Stimulated activated CD4-positive, alpha-beta T cell treated with anti-CD3 and anti-CD28 coated beads, Interleukin-2, amount 100 ng/mL, for 4 hours (primary cell): ENCODE results near the gene TRAF1.
A peak's percentile ranks its signal among the peaks of the same experiment; 100 is the strongest.

Experiments
- DNase-seq: peaks from one replicate; pipeline ENCODE4 v3.0.0-alpha.2; 2020; ENCODE audit warnings: low read depth

Gene TRAF1

DNA sequence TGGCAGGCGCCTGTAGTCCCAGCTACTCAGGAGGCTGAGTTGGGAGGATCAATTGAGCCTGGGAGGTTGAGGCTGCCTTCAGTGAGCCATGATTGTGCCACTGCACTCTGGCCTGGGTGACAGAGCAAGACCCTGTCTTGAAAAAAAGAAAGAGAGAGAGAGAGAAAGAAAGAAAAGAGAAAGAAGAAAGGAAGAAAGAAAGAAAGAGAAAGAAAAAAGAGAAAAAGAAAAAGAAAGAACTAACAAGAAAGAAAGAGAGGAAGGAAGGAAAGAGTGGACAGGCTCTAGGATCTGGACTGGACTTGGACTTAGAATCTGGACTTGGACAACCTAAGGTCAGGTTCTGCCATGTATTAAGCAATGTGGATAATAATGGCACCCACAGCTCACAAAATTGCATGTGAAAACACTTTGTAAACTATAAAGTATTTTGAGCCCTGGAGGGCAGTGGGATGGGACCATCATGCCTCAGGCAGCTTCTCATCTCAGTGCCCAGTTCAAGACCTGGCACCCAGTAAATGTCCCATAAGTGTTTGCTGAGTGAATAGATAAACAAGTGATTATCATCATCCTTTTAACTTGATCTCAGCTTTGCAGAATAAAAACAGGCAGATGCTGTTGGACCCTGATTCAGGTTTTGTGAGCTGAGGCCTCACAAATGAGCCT lies 36.9 kb downstream of the TRAF1 start:
- DNase-seq, result no peak

DNA sequence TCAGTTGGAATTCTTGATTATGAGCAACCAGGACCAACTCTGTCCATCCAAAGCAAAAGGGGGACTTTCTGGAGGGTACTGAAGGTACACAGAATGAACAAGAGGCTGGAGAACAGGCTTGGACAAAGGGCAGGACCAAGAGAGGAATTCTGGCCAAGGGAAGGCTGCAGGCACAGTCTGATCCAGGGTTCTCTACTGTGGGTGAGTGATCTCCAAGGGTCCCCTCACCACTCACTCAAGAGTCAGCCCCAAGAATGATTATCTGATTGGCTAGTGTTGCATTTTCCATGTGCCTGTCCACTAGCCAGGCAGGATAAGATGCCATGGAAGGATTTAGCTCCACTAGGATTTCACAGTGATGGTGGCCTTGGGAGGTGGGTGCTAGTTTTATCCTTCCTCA lies 38.0 kb downstream of the TRAF1 start:
- no peak for DNase-seq

DNA sequence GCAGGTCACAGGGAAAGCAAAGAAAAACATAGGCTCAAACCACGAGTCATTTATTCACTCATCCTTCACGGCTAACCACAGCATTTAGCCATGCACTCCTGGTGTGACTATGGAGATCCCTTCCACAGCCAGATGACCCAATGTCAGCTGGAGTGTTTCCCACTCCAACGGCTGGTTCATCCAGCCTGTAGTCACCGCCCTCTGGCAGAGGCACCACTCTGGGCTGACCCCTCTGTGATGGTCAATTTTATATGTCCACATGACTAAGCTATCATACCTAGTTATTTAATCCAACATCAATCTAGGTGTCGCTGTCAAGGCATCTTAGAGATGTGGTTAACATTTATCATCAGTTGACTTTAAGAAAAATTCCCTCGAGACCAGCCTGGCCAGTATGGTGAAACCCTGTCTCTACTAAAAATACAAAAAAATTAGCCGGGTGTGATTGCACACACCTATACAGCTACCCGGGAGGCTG lies 40.1 kb downstream of the TRAF1 start:
- no peak for DNase-seq

DNA sequence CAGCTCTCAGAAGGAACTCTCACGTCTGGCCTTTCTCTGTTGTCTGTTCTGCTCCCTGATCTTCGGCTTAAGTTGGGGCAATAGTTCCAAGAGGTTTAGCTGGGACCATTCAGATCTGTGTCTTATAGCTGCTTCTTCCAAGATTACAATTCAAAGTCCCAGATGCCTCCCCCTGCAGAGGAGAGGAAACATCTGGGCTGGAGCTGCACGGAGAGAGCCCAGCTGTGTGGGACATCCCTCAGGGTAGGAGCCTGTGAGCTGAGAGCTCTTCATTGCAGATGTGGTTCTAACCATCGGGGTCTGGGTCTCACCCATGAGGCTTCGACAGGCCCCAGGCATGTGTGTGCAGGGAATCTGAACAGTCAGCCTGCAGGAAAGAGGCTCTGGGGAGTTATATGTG lies 40.6 kb downstream of the TRAF1 start:
- no peak for DNase-seq

DNA sequence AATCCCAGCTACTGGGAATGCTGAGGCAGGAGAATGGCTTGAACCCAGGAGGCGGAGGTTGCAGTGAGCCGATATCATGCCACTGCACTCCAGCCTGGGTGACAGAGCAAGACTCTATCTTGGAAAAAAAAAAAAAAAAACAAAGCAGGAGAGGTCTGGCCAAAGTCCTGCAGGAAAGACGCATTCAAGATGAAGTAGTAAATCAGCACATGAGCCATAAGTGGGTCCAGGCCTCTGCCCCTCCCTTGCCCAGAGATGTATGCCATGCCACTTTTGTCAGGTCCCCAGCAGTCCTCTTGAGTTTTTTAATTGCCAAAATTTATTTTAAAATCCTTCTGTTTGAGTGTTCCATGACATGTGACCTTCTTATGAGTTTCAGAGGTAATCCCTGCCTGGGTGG lies 41.1 kb downstream of the TRAF1 start:
- DNase-seq, result no peak

DNA sequence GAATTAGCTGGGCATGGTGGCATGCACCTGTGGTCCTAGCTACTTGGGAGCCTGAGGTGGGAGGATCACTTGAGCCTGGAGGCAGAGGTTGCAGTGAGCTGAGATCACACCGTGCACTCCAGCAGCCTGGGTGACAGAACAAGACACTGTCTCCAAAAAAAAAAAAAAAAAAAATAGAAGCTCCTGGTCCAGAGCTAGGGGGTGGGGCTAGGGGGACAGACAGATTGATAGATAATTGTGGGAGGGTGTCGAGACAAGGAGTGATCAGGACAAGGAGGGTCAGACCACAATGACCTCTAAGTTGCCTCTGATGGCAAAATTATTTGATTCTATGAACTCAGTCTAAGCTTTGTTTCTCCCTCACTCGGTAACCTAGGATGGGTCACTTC lies 43.0 kb downstream of the TRAF1 start:
- no peak for DNase-seq

DNA sequence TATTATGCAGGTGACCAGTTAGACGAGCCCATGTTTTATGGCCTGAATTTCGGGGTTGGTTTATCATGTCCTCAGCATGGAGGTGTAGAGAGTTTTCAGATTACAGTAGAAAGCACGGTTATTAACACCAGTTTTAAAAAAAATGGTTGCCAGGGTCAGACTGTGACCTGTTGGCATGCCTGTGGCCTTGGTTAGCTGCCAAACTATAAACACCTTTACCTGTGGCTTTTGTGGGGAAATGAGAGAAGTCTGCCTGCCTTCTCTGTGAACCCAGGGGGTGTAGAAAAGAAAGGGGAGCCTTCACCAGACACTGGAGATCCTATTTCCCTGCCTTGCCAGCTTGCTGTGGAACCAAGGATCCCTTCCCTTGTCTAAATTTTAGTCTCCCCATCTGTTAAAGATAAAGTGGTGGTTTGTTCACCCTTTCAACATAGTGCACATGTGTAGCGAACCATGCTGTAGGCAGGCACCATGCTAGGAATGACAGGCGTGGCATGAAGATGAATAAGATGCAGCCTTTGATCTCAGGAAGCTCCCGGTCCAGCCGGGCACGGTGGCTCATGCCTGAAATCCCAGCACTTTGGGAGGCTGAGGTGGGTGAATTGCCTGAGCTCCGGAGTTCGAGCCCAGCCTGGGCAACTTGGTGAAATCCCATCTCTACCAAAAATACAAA lies 43.5 kb downstream of the TRAF1 start:
- DNase-seq, result no peak

DNA sequence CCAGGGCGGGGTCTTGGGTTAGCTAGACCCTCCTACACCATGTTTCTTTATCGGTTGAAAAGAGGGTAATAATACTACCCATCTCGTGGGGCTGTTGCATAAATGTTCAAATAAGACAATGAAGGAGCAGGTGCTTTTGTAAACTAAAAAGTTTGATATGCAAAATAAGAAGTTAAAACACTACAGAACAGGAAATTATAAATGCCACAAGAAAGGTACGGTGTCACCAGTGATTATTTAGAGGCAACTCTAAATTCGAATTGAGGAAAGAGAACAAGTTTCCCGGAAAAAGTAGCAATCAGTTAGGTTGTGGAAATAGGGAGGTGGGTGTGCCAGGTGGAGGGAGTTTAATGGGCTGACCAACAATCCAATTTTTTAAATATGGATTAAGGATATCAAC lies 47.1 kb downstream of the TRAF1 start:
- no peak for DNase-seq

DNA sequence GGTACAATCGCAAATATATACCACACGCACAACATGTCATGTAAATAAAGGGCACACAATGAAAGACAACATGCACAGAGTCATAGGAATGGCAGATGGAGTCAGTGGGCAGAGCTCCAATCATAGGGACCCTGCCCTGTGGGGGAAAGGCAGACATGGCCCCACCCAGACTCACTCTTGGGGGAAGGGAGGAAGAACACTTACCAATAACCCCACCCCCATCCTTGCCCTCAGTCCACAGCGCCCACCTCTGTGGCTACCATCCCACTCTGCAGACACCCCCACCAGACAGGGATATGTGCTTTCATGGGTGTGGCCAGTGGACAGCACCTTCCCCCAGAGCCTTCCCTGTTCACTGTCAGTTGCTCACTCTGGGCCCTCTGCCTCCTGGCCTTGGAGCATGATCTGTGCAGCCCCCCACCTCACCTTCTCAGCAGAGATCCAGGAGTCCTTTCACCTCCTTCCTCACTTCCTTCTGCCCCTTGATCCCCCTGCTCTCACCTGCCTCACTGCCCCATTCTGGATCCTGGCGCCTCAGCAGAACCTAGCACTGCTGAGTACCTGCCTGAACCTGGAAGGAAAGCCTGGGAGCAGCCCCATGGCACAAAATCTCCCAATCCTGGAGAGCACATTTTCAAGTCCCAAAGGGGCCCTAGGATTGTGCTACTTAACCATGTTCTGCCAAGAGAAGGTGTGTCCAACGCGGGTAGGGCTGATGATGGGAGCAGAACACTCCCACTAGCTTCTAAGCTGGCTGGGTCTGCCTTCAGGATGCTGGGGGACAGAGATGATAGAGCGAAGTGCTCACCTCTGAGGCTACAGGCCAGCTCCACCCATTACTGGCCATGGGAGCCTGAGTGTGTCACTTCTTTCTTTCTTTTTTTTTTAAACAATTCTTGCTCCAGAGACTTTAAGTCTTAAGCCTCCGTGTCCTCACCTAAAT lies 48.1 kb downstream of the TRAF1 start:
- no peak for DNase-seq

DNA sequence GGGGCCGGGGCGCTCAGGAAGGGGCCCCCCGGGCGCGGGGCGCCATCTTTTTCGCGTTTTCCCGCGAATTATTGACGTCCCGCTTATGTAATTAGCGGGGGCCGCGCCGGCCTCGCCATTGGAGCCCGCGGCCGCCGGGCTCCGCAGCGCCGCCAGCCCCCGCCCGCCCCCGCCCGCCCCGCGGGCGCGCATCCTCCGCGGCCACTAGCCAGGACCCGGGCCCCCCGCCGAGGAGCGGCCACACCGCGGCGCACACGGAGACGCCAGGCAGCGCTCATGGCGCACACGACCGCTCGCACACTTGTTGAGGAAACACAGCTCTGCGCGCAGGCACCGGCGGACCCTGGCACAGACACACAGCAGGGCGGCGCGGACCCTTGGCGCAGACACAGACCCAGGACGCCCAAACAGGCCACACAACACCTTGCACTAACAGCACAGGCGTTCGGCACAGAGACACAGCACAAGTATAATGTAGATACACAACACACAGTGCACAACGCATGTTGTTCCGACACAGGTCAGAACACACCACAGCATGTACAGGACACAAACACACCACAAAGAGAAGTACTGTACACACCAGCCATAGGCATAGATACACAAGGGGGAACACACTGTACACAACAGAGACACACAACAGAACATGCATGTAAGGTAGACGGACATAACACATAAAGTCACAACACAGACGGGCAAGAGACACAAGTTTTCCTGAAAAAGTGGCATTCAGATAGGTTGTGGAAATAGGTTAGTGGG lies 49.1 kb downstream of the TRAF1 start:
- DNase-seq, result no peak

DNA sequence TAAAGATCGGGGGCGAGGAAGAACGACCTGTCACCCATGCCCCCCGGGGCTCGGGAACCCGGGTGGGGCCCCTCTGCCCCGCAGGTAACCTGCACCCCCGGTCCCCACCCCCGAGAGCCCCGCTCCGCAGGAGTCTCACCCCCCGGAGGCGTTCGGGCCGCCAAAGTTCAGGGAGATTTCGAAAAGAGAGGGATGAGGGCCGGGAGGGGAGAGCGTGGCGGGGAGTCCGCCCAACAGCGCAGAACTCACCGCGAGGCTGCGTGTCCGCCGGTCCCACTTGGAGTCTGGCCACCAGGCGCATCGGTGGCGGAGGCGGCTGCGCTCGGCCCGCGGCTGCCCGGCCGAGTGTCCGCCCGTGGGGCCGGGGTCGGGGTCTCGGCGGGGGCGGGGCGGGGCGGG lies 49.8 kb downstream of the TRAF1 start, which contains the start of gene PHF19:
PHF19 (minus strand) TSS at position 347 of the 399 bp plus-strand sequence. CDS start 2,447 bp downstream, outside the sequence.
- no peak for DNase-seq

DNA sequence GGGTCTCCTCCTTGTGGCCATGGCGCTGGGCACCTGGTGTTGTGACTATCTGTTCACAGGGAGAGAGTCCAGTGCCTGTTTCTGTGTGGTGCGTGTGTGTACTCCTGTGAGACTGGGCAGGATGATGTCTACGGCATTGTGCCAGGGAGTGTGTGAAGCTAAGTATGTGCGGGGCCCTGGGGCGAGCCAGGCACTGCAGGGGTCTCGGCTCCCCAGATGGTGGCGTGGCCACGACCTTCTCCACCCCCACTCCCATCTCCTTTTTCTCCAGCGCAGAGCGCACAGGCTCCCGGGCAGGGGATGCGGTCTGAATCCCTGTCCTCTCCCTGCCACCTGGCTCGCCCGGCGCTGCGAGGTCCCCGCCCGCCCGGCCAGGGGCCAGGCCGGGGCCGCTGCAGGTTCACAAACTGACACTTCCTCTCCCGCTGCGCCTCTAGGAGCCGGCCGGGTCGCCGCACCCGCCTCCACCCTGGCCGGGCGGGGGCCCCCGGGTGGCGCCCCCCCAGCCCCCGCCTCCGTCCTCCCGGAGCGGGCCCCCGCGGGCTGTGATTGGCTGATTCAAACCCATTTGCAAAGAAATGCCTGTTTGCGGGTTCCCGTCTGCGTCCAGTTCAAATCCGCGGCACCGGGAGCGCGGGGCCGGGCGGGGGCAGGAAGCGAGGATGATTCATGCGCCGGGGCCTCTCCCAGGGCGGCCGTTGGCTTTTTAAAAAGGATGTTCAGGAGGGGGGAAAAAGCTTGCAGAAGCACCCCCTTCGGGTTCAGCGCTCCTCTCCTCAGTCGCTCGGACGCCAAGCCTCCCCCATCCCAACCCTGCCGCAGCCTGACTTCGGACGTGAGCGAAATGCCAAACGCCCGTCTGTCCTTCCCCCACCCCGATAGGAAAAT lies 50.4 kb downstream of the TRAF1 start:
- DNase-seq, result peak; percentile 68

DNA sequence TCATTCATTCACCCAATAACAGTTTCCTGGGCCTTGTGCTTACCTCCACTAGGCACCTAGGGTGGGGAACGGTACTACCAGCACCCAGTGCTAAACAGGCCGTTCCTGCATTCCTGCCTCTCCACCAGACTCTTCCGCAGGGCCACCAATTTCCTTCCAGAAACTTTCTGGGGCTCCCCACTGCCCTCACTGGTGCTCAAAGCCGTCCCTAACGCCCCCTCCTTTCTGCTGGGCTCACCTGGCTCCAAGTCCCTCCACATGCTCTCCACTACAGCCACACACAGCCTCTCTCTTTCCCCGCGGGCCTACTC lies 51.0 kb downstream of the TRAF1 start:
- DNase-seq, result no peak

DNA sequence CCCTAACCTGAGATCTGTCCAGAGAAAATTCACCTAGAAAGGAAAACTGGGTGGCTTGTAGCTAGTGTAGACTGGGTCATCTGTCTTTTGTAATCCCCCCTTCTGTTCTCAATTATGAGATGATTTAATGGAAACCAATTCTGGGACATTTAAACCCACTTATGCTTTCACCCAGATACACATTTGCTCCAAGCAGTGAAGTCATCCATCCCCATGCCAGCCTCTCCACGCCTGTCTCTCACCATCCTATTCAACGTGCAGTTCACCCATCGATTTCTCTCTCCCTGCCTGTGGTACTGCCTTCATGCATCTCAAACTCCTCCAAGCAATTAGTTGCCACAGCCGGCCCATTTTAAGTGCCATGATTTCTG lies 51.4 kb downstream of the TRAF1 start:
- DNase-seq, result no peak

DNA sequence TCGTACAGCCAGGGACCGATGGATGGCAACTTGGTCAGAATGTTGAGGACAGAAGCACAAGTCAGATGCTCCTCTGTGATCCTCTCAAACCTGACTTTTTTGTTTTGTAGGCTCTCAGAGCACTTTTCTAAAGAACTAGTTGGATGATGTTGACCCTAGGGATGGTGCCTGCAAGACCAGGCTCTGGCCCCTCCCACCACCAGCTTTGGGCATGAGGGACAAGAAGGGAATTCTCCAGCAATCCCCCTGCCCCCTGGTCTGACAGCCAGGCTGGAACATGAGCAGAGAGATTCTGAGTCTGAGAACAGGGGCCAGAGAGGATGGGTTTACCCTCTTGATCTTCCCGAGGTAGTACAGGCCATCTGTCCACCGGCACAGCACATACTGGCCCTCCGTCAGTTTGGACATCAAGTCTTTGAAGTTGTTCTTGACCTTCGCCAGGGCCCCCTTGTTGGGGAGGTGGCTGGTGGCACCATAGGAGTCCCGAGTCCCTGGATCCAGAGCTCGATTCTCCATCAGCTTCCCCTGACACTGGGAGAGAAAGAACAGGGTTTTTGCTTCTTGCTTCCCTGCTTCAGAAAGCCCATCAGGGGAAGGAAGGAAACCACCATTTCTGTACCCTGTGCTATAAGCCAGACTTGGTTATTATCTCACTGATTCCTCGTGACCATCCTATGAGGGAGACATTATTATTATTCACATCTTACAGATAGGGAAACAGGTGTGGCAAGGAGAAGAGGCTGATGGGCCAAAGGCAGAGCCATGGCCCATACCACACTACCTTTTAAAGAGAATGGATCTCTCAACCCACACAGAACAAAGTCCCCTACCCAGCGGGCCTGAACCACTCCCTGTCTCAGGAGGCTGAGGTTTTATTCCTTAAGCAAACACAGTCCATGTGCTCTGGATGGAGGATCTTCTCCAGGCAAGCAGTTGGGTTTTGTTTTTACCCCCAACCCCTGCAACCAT lies 52.1 kb downstream of the TRAF1 start:
- DNase-seq, result no peak

DNA sequence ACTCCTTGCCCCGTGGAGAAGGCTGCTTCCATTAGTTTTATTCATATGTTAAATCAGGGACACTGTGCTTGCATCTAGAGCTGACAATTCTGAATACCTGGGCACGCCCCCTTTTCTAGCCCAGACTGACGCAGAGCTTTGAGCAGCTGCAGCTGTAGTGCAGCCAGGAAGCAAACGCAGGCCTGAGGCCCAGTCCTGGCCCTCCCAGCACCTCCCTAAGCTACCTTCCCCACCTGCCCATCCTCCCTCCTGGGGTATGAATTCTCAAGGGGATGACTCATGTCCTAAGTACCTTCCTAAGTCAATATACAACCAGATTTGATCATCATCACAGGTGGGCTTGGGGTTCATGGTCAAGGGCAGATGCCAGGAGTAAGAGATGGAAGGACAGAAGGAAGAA lies 53.1 kb downstream of the TRAF1 start:
- DNase-seq, result no peak

DNA sequence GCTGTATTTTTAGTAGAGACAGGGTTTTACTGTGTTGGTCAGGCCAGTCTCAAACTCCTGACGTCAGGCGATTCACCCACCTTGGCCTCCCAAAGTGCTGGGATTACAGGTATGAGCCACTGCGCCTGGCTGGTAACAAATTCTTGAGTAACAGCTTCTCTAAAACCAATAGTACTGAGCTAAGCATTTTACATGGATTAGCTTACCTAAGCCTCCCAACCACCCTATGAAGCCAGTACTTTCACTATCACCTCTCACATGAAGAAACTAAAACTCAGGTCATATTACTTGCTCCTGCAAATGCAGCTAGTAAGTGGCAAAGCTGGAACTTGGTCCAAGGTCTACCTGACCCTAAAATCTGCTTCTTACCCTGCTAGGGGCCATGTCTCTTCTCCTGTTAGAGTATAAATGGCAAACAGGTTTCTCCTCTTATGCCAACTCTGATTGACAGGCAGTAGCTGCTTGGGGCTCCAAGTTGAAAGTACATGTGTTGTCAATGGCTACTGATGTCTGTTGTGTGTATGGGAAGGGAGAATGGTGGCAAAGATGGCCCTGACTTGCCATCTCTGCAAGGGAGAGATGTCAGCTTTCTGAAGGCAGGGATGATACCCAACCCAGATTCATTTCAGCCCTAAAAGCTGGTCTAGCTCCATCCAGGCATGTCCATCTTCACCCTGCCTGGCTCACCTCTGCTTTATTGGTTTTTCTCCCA lies 53.6 kb downstream of the TRAF1 start:
- no peak for DNase-seq

DNA sequence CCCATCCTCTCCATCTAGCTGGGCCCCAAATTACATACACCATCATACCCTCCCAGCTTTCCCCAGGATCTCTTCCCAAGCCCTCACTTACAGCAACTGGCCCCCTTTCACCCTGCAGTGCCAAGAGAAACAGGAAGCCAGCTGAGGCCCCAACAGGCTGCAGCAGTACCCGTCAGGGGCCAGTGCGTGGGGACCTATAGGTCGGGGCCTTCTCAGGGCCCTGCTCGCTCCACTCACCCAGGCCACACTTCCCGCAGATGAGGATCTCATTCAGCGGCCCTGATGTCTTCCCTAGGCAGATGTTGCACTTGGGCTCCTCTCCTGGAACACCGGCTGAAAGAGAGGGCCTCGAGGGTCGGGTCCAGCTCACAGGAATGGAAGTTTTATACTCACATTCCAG lies 56.4 kb downstream of the TRAF1 start:
- DNase-seq, result no peak

DNA sequence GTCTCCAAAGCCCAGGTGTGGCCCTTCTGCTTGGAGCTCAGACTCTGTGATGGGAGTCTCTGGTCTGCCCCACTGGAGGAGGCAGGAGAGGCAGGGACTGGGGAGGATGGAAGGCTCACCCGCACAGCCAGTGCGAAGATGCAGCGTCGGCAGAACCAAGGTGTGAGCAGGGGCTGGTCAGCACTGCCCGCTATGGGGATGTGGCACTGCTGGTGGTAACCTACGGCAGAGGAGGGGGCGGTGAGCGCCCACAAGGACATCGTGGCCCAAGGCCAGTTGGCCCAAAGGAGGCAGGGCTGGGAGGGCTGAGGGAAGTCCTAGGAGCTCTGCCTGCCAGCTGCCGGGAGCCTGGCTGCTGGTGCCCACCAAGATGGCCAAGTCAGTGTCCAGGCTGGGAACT lies 56.9 kb downstream of the TRAF1 start:
- DNase-seq, result no peak

DNA sequence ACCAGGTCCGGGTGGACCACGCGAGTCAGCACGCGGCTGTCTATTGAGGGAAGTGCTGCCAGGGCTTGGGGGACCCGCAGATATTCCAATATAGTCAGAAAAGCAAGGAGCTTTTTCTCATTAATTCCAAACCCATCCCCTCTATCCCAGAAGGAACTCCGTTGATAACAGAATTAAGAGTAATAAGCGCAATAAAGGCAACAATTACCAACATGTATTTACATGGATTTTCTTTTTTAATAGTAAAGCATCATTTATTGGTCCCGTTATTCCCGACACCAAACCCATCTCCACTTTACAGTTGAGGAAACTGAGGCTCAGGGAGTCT lies 57.3 kb downstream of the TRAF1 start:
- DNase-seq, result no peak
